ENCODE measurements around the gene NT5DC1.

NT5DC1 gene

GRCh38 chr6:116144605-116145004, 44.0 kb downstream of the NT5DC1 start:
- no peak for DNase-seq

- DNase-seq = no peak
Measured at GRCh38 chr6:116145803-116146675, 45.4 kb downstream of the NT5DC1 start.

GRCh38 chr6:116152620-116153019, 52.0 kb downstream of the NT5DC1 start:
- no peak for DNase-seq

- no peak for DNase-seq
Measured at GRCh38 chr6:116154887-116155286, 54.2 kb downstream of the NT5DC1 start.

GRCh38 chr6:116156405-116157326, 56.0 kb downstream of the NT5DC1 start:
- no peak for DNase-seq

- no peak for DNase-seq
Measured at GRCh38 chr6:116157391-116157790, 56.7 kb downstream of the NT5DC1 start.

- no peak for DNase-seq
Measured at GRCh38 chr6:116158641-116159040, 58.0 kb downstream of the NT5DC1 start.

- no peak for DNase-seq
Measured at GRCh38 chr6:116159782-116160524, 59.3 kb downstream of the NT5DC1 start.

- no peak for DNase-seq
Measured at GRCh38 chr6:116165596-116165995, 64.9 kb downstream of the NT5DC1 start.

GRCh38 chr6:116166369-116166768, 65.7 kb downstream of the NT5DC1 start:
- DNase-seq = no peak

GRCh38 chr6:116168148-116168547, 67.5 kb downstream of the NT5DC1 start:
- no peak for DNase-seq

GRCh38 chr6:116169880-116170279, 69.2 kb downstream of the NT5DC1 start:
- DNase-seq = no peak

- DNase-seq = no peak
Measured at GRCh38 chr6:116170358-116171057, 69.9 kb downstream of the NT5DC1 start.

- DNase-seq = no peak
Measured at GRCh38 chr6:116173928-116174327, 73.3 kb downstream of the NT5DC1 start.

- DNase-seq = no peak
Measured at GRCh38 chr6:116175344-116175743, 74.7 kb downstream of the NT5DC1 start.

GRCh38 chr6:116176596-116176995, 75.9 kb downstream of the NT5DC1 start:
- no peak for DNase-seq

GRCh38 chr6:116180375-116180774, 79.7 kb downstream of the NT5DC1 start:
- DNase-seq = no peak

GRCh38 chr6:116189472-116189871, 88.8 kb downstream of the NT5DC1 start:
- no peak for DNase-seq

GRCh38 chr6:116190550-116190949, 89.9 kb downstream of the NT5DC1 start:
- DNase-seq = no peak

- DNase-seq = no peak
Measured at GRCh38 chr6:116191881-116192280, 91.2 kb downstream of the NT5DC1 start.

- DNase-seq = no peak
Measured at GRCh38 chr6:116192786-116193185, 92.1 kb downstream of the NT5DC1 start.

GRCh38 chr6:116196841-116197240, 96.2 kb downstream of the NT5DC1 start:
- no peak for DNase-seq
